ENCODE measurements around the gene ZRSR2. TPM values are rescaled to one million over a fixed set of nuclear protein-coding genes. Genes with fewer than 3 reads are reported as not detected.

Gene ZRSR2
- total RNA-seq, 1 experiment from 2014 or later = 4.6 TPM

DNA sequence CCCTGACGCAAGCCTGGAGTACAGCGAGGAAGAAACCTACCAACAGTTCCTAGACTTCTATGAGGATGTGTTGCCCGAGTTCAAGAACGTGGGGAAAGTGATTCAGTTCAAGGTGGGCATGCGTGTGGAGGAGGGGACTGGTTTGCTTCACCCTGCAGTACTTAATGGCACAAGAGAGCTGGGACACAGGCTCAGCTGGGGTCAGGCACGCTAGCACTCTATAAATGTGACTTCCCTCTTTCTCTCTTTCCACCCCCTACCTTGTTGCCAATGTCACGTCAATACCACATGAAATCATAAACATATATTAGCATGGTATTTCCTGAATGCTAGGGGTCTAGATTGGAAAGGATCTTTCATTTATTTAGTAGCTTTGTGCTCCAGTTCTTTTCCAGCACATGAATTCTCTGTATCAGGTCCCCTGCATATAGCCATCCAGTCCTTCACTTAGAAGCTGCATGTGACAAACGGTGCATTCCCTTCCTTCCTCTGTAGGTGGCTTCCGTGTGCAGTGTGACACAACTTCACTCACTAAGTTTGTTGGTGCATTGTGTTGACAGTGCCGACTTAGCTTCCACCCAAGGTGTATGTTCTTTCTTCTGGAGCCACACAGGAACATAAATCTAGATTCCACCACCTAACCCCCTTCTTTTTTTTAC, 25.6 kb downstream of the ZRSR2 start:
- Histone ChIP-seq H3K36me3 (ENCODE audit: control insufficient read depth in 1 of 2, insufficient read depth in 2 of 2, low read length in 2 of 2) (peaks cover 0 to 5% of the 10 kb centered on the region in 2 experiments; a peak in 1 of 4 replicates), H3K4me1 (ENCODE audit: control insufficient read depth in 1 of 2, insufficient read depth in 2 of 2, low read length in 2 of 2) (no peaks in the 10 kb centered on the region), H3K9me3 (ENCODE audit: control insufficient read depth in 1 of 2, insufficient read depth in 1 of 2, low read depth in 1 of 2, low read length in 2 of 2) (no peaks in the 10 kb centered on the region), H3K27ac (ENCODE audit: low read depth, low read length) (no peak overlapping the region), H2AFZ (ENCODE audit: low read depth, low read length, poor library complexity, severe bottlenecking) (no peak overlapping the region), H4K20me1 (ENCODE audit: insufficient read depth) (no peaks in the 10 kb centered on the region), H3K79me2 (ENCODE audit: insufficient read depth, low read length) (no peaks in the 10 kb centered on the region), H3K9me2 (ENCODE audit: insufficient read depth) (no peaks in the 10 kb centered on the region), H3K4me2 (ENCODE audit: low read length) (no peak overlapping the region), H3K4me3 (replicated peaks in 1 of 2; ENCODE audit: low read depth in 1 of 2, low read length in 2 of 2) (no peak overlapping the region), H3K9ac (ENCODE audit: low read length) (no peak overlapping the region), H3K27me3 (ENCODE audit: insufficient read depth, low read length) (no peaks in the 10 kb centered on the region)
- RAD21 ChIA-PET (ENCODE audit: low non-redundant PET in 1 of 2, low total read pairs in 2 of 2, uncharacterized antibody in 2 of 2, unreplicated experiment in 2 of 2) = interaction anchor here in 1 of 2 experiments (0.7 kb wide), 1 partner anchor 297 kb away, joined by 3 read pairs; no protein-coding TSS in a partner anchor
- ATAC-seq = peak; percentile 72
- TF ChIP-seq CTCF (IDR thresholded peaks at IDR 0.05 in 2 of 3, conservative IDR thresholded peaks at IDR 0.05 in 1 of 3; ENCODE audit: borderline replicate concordance in 1 of 3, insufficient read depth in 1 of 3, low read depth in 2 of 3, low read length in 2 of 3) = peak in 2 of 3 experiments; percentile 26 to 39; a peak in 2 of 6 replicates
- TF ChIP-seq ELF1 (IDR thresholded peaks at IDR 0.05; ENCODE audit: borderline replicate concordance, low read depth) = no peak
- TF ChIP-seq SIN3A (IDR thresholded peaks at IDR 0.05; ENCODE audit: low read depth) = no peak
- TF ChIP-seq RAD21 (IDR thresholded peaks at IDR 0.05; ENCODE audit: low read depth) = peak; percentile 30
- no TSS peak for BruUV-seq (replicated peaks)
- DNase-seq (ENCODE audit: low read depth, low spot score) = peak; percentile 3
- CTCF ChIA-PET = no interaction called here
- intact Hi-C loops (cut with micrococcal nuclease) = no loop called here
- POLR2A ChIA-PET = no interaction called here

DNA sequence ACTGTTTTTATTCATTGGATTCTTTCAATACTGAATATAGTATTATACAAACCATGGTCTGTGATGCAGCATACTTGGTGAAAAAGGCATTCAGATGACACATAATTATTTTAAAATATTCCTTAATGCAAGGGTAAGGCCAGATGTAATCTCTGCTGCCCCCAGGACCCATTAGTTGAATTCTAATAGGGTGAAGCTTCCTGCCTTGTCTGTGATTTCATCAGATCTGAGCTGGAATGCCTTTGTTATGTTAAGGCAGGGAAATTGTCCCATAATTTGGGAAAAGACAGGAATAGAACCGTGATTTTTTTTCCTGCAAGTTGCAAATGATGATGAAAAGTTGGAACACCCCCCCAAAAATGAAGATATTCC, 26.1 kb downstream of the ZRSR2 start:
- H3K4me1 ChIP-seq (ENCODE audit: control insufficient read depth in 1 of 2, insufficient read depth in 2 of 2, low read length in 2 of 2) = no peaks in the 10 kb centered on the region
- DNase-seq (ENCODE audit: low read depth, low spot score) = no peak
- H3K27me3 ChIP-seq (ENCODE audit: insufficient read depth, low read length) = no peaks in the 10 kb centered on the region
- H3K9me3 ChIP-seq (ENCODE audit: control insufficient read depth in 1 of 2, insufficient read depth in 1 of 2, low read depth in 1 of 2, low read length in 2 of 2) = no peaks in the 10 kb centered on the region
- TF ChIP-seq CEBPB (IDR thresholded peaks at IDR 0.05; ENCODE audit: low read depth) (no peak), POLR2AphosphoS5 (IDR thresholded peaks at IDR 0.05; ENCODE audit: low read depth, low read length) (no peak), EZH2 (IDR thresholded peaks at IDR 0.05) (no peak), EZH2phosphoT487 (IDR thresholded peaks at IDR 0.05; ENCODE audit: borderline replicate concordance) (no peak), EGR1 (IDR thresholded peaks at IDR 0.05; ENCODE audit: low read depth) (no peak), RAD21 (IDR thresholded peaks at IDR 0.05; ENCODE audit: low read depth) (no peak), ZFX (IDR thresholded peaks at IDR 0.05) (no peak)
- H3K36me3 ChIP-seq (ENCODE audit: control insufficient read depth in 1 of 2, insufficient read depth in 2 of 2, low read length in 2 of 2) = peaks cover 0 to 5% of the 10 kb centered on the region in 2 experiments; a peak in 1 of 4 replicates
- H3K27ac ChIP-seq (ENCODE audit: low read depth, low read length) = no peak overlapping the region
- no peak for ATAC-seq
- RAD21 ChIA-PET (ENCODE audit: low non-redundant PET in 1 of 2, low total read pairs in 2 of 2, uncharacterized antibody in 2 of 2, unreplicated experiment in 2 of 2) = interaction anchor here in 1 of 2 experiments (0.7 kb wide), 1 partner anchor 296 kb away, joined by 3 read pairs; no protein-coding TSS in a partner anchor
- POLR2A ChIA-PET = no interaction called here
- intact Hi-C loops (cut with micrococcal nuclease) = no loop called here
- H3K79me2 ChIP-seq (ENCODE audit: insufficient read depth, low read length) = no peaks in the 10 kb centered on the region
- no peak overlapping the region for H2AFZ ChIP-seq (ENCODE audit: low read depth, low read length, poor library complexity, severe bottlenecking)
- CTCF ChIA-PET = no interaction called here
- H3K9ac ChIP-seq (ENCODE audit: low read length) = no peak overlapping the region
- H3K9me2 ChIP-seq (ENCODE audit: insufficient read depth) = no peaks in the 10 kb centered on the region
- H3K4me2 ChIP-seq (ENCODE audit: low read length) = no peak overlapping the region
- no peaks in the 10 kb centered on the region for H4K20me1 ChIP-seq (ENCODE audit: insufficient read depth)
- H3K4me3 ChIP-seq (replicated peaks in 1 of 2; ENCODE audit: low read depth in 1 of 2, low read length in 2 of 2) = no peak overlapping the region
- BruUV-seq (replicated peaks) = no TSS peak

All from HCT116 (cell line).